Measurements from ENCODE around the gene MRPL49. TPM values are rescaled to one million over a fixed set of nuclear protein-coding genes. Genes with fewer than 3 reads are reported as not detected.
A peak's percentile ranks its signal among the peaks of the same experiment; 100 is the strongest.

MRPL49 gene
- total and polyA plus RNA-seq, 9 of the 15 experiments (the other 6 are each of a cell fraction or from before 2014, with no cell fraction given) = 74.3 to 132 (median 91.2) TPM

DNA sequence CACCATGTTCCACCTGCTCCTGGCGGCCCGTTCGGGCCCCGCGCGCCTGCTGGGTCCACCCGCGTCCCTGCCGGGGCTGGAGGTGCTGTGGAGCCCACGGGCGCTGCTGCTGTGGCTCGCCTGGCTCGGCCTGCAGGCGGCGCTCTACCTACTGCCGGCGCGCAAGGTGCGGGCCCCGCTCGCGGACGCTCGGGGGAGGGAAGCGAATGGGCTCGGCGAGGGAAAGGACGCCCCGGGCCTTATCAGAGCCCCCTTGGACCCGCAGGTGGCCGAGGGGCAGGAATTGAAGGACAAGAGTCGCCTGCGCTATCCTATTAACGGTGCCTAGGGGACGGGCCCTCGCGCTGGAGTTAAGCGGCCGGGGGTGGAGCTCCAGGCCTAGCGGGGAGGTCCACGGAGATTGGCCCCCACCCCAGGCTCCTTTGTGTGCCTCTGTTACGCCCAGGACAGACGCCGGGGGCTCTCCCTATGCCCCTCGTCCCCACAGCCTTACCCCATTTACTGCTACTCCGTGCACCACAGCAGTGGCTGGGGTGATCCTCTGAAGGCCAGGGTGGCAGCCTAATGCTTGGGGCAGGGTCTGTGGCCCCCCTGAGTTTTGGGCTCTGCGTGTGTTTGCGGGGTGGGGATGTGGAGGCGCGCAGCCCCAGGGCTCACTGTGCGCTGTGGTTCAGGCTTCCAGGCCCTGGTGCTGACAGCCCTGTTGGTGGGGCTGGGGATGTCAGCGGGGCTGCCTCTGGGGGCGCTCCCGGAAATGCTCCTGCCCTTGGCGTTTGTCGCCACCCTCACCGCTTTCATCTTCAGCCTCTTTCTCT lies 9.4 kb upstream of the MRPL49 start (continued):
- TF ChIP-seq, protein P1, sequence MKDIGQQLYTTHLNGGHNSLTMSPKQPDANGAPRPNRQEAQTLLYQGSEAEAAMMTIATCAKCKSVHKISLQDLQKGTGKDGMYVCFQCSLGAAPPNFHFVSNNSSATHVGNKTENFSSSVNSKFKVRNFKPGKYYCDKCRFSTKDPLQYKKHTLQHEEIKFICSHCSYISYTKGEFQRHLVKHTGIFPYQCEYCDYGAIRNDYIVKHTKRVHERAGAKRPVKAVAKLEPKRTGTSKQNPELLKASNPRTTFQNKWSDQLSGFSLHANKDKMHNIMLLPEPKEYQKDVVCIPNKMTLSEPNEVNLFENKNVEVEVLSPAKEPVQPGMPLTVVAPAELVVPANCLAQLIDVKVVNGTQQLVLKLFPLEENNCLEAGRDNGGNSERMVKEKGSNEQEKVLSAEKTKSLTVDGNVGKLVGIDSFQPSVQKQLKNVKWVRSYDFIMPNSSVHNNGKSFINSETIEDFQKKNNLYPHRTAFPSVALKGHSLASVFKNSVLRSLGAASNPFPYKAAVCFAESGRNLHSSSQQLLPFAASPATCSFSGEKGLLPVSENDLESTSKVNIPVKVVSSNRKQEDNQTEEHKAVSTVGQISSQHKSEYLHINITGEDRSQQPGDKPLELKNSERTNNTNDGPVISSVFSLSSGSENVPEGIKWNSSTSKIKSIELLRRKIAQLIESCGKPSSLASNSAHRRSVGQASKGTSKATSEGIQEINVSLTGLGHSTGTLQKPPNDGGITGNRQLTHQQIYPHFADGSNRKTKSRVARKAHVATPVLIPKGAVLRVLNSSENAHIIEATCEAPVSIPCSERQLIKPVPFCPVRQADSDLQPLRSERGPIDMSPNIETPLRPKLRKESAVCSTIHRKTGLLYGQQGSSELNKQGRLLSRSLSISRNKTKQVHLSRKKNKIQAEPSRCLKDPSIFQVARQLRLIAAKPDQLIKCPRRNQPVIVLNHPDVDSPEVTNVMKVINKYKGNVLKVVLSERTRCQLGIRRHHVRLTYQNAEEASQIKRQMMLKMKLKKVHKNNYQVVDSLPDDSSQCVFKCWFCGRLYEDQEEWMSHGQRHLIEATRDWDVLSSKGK (CRISPR knock-in tag; IDR thresholded peaks at IDR 0.05) = no peak
- TF ChIP-seq, protein P2, sequence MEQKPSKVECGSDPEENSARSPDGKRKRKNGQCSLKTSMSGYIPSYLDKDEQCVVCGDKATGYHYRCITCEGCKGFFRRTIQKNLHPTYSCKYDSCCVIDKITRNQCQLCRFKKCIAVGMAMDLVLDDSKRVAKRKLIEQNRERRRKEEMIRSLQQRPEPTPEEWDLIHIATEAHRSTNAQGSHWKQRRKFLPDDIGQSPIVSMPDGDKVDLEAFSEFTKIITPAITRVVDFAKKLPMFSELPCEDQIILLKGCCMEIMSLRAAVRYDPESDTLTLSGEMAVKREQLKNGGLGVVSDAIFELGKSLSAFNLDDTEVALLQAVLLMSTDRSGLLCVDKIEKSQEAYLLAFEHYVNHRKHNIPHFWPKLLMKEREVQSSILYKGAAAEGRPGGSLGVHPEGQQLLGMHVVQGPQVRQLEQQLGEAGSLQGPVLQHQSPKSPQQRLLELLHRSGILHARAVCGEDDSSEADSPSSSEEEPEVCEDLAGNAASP (IDR thresholded peaks at IDR 0.05) = no peak
- TF ChIP-seq HSF4 (CRISPR knock-in tag; IDR thresholded peaks at IDR 0.05; ENCODE audit: borderline replicate concordance) = no peak
- no peak for TF ChIP-seq COPS2 (conservative IDR thresholded peaks at IDR 0.05)
- TF ChIP-seq, protein P3, sequence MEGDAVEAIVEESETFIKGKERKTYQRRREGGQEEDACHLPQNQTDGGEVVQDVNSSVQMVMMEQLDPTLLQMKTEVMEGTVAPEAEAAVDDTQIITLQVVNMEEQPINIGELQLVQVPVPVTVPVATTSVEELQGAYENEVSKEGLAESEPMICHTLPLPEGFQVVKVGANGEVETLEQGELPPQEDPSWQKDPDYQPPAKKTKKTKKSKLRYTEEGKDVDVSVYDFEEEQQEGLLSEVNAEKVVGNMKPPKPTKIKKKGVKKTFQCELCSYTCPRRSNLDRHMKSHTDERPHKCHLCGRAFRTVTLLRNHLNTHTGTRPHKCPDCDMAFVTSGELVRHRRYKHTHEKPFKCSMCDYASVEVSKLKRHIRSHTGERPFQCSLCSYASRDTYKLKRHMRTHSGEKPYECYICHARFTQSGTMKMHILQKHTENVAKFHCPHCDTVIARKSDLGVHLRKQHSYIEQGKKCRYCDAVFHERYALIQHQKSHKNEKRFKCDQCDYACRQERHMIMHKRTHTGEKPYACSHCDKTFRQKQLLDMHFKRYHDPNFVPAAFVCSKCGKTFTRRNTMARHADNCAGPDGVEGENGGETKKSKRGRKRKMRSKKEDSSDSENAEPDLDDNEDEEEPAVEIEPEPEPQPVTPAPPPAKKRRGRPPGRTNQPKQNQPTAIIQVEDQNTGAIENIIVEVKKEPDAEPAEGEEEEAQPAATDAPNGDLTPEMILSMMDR (IDR thresholded peaks at IDR 0.05 in 2 of 3, conservative IDR thresholded peaks at IDR 0.05 in 1 of 3; ENCODE audit: insufficient read depth in 2 of 3, low read depth in 1 of 3, low read length in 3 of 3) = peak; percentile 78 to 93 (median 91)
- no peak for TF ChIP-seq MECOM (CRISPR knock-in tag; IDR thresholded peaks at IDR 0.05)
- no peak; the same call in 1 of the 2 replicates for TF ChIP-seq RUNX1 (IDR thresholded peaks at IDR 0.05; ENCODE audit: low read depth)
- TF ChIP-seq SMARCE1 (IDR thresholded peaks at IDR 0.05) = peak; percentile 15; the same call in 1 of the 2 replicates
- TF ChIP-seq BCL6 (CRISPR knock-in tag; IDR thresholded peaks at IDR 0.05) = no peak
- TF ChIP-seq, protein P4, sequence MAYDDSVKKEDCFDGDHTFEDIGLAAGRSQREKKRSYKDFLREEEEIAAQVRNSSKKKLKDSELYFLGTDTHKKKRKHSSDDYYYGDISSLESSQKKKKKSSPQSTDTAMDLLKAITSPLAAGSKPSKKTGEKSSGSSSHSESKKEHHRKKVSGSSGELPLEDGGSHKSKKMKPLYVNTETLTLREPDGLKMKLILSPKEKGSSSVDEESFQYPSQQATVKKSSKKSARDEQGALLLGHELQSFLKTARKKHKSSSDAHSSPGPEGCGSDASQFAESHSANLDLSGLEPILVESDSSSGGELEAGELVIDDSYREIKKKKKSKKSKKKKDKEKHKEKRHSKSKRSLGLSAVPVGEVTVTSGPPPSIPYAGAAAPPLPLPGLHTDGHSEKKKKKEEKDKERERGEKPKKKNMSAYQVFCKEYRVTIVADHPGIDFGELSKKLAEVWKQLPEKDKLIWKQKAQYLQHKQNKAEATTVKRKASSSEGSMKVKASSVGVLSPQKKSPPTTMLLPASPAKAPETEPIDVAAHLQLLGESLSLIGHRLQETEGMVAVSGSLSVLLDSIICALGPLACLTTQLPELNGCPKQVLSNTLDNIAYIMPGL (CRISPR knock-in tag; IDR thresholded peaks at IDR 0.05) = 0 out of 2 replicates have a peak, but pooled peaks have one; percentile 76
- no peak for TF ChIP-seq SMARCA5 (IDR thresholded peaks at IDR 0.05)
- no peak for TF ChIP-seq PML (IDR thresholded peaks at IDR 0.05; ENCODE audit: low read length)
- TF ChIP-seq TRIM28 (IDR thresholded peaks at IDR 0.05) = no peak
- no peak for TF ChIP-seq MYBL2 (IDR thresholded peaks at IDR 0.05; ENCODE audit: low read depth)
- no peak for TF ChIP-seq MYBL2 (CRISPR knock-in tag; IDR thresholded peaks at IDR 0.05; ENCODE audit: borderline replicate concordance)
- no peak for TF ChIP-seq NFE2 (IDR thresholded peaks at IDR 0.05; ENCODE audit: low read depth)
- TF ChIP-seq, protein P5, sequence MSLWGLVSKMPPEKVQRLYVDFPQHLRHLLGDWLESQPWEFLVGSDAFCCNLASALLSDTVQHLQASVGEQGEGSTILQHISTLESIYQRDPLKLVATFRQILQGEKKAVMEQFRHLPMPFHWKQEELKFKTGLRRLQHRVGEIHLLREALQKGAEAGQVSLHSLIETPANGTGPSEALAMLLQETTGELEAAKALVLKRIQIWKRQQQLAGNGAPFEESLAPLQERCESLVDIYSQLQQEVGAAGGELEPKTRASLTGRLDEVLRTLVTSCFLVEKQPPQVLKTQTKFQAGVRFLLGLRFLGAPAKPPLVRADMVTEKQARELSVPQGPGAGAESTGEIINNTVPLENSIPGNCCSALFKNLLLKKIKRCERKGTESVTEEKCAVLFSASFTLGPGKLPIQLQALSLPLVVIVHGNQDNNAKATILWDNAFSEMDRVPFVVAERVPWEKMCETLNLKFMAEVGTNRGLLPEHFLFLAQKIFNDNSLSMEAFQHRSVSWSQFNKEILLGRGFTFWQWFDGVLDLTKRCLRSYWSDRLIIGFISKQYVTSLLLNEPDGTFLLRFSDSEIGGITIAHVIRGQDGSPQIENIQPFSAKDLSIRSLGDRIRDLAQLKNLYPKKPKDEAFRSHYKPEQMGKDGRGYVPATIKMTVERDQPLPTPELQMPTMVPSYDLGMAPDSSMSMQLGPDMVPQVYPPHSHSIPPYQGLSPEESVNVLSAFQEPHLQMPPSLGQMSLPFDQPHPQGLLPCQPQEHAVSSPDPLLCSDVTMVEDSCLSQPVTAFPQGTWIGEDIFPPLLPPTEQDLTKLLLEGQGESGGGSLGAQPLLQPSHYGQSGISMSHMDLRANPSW (CRISPR knock-in tag; IDR thresholded peaks at IDR 0.05) = no peak
